NCI-H2107 (cell line): ENCODE measurements around the gene SAMD7.

Experiments
- DNase-seq: peaks from one replicate; lab custom pipeline; 2025; lab: John Stamatoyannopoulos, UW

Gene SAMD7, protein sequence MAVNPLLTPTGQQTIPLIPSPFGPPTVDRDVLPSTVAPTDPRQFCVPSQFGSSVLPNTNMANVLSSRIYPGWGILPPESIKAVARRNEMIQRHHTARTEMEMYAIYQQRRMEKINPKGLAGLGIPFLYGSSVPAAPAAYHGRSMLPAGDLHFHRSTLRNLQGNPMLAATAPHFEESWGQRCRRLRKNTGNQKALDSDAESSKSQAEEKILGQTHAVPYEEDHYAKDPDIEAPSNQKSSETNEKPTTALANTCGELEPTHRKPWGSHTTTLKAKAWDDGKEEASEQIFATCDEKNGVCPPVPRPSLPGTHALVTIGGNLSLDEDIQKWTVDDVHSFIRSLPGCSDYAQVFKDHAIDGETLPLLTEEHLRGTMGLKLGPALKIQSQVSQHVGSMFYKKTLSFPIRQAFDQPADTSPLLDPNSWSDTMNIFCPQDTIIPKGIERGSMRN

DNA sequence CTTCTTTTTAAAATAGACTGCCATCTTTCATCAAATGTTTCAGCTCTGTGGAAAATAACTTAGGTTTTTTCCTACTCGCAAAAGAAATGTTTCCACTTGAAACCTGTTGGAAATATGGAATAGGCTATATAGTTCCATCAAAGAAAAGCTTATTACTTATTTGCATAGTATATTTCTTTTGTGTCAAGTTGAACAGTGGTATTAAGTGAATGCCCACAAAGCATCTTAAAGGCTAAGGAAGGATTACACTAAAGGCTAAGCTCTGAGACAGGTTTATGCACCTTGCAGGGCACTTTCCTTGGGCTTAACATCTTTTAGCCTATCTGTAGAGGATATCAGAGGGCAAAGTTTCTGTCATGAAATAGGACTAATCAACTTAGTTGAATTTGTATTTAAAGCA lies at the start of gene SAMD7:
SAMD7 (plus strand) TSS at position 301 of the 400 bp plus-strand sequence. CDS start 7,927 bp downstream, outside the sequence.
- no peak for DNase-seq

DNA sequence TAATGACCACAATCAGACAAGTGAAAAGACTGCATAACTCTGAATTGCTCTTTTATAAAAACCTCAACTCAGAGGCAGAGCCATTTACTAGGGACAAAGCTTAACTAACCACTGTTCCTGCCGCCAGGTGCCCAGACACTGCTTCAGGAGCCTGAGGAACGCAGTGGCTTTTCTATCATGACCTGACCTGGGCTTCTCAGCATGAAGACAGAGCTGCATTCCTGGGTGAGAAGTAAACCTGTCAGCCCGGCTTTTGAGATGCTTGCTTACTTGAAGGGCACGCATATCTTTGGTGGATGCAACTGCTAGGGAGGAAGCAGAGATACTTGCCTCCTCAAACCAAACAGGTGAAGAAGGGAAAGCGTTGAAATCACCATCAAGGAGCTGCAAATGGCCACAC lies 49.5 kb upstream of the SAMD7 start:
- DNase-seq: no peak

DNA sequence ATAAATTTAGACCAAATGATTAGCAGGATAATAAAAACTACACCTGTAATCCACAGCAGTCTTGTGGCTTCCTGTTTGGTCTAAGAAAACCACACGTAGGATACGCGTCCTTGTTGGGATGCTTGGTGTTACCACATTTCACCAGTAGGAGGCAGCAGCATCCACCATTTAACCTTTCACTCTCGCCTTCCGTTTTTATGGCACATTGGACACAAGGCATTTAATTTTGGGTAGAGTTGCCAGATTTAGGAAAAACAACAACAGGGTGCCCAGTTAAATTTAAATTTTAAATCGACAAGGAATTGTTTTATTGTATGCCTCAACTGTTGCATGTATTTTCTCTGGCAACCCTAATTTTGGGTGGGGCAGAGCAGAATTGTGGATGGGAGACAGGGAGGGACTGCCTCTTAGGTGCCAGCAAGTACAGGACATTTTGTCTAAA lies 47.9 kb upstream of the SAMD7 start:
- DNase-seq: peak; percentile 84

DNA sequence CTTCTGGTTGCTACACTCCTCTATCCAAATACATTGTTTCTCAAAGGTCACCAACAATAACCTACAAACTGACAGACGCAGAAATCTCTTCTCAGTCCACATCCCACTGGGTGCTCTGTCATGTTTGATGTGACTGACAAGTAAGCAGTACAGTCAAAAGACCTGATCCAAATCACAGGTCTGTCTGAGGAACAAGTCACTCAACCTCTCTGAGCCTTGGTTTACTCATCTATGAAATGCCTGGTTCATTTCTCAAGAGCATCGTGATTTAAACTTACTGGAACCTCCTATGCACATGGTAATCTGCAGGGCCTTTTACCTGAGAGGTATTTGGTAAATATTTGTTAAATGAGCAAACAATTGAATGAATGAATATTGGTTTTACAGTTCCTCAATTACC lies 47.1 kb upstream of the SAMD7 start:
- DNase-seq: no peak

DNA sequence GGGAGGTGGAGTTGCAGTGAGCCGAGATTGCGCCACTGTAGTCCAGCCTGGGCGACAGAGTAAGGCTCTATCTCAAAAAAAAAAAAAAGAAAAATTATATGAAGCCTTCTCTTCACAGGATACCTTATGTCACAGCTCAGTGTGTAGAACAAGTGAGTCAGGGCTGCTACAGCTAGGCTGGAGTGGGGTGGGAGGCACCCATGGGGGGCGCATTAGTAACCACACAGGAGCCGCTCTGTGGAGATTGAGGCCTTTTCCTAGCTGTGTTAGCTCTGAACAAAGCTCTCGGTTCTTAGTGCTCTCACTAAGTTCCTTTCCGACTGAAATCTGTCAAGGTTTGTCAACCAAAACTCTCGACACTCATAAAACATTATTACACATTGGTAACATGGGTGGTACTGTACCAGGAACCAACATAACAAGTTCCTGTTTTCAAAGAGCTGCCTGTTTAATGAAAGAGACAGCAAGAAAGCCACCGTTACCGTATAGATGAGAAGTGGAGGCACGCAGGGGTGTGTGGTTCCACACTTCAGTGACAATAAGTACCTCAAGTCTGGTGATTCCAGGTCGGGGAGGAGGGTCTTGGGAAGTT lies 46.1 kb upstream of the SAMD7 start:
- no peak for DNase-seq

DNA sequence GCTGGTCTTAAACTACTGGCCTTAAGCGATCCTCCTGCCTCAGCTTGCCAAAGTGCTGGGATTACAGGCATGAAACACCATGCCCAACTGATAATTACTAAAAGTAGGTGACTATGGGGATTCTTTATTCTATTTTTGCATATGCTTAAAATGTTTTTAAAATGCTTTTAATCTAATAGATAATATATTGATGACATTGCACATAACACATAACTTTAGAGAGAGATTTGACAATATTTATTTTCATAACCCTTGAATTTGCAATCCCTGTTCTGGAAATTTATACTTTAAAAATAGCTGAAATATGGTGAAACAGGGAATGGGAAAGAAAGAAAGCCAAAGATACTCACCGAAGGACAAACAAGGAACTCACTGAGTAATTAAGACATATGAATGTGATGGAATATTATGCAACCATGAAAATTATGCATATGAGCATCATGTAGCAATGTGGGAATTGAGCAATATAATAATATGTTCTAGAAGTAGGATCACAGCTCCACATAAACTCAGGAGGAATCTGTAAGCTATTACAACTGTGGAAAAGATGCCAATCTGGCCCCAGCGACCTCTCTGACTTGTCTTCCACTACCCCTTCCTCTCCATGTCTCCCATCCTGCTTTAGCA lies 43.7 kb upstream of the SAMD7 start:
- no peak for DNase-seq

DNA sequence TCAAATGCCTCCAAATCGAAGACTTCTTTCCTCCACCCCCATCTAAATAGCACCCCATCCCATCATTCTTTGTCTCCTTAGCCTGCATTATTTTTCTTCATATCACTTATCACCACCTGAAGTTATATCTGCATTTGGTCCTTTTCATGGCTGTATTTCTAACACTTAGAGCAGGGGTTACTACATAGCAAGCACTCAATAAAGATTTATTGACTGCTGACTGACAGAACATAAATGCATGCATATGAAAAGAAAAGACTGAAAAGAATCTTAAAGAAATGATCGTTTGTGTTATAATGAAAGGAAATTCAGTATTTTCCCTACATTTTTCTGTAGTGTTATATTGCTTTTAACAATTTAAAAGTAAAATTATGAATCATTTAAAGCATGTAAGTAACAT lies 43.0 kb upstream of the SAMD7 start:
- no peak for DNase-seq

DNA sequence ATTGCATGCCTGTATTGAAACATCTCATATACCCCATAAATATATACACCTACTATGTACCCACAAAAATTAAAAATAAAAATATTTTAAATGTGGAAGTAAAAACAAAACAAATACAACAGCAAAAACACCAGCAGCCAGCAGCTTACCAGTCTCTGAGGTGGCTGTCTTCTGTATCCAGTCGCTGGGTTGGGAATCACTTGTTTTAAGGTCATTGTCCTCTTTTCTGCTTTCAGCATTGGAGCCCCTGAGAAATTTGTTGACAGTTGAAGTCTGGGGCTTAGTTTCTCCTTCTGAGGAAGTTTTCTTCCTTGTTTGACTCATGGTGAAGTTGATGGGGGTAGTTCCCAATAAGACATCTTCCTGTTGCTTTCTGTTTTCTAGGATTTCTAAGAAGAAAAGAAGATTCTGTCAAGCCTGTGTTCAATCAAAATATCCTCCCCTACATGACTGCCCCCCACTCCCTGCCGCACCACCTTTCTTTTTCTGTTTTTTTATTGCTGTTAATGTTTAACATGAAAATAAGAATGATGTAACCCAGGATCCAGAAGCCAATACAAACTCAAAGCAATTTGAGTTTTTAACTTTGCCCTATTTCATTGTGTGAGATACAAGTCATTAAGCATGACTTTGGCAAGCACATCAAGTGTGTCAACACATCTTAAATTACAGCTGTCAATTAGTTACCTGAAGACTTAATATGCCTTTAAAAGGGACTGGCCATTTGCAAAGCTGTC lies 41.7 kb upstream of the SAMD7 start, which contains the start of gene LRRC31:
LRRC31 (minus strand) TSS at position 452 of the 737 bp plus-strand sequence; CDS start at position 324, 128 bp downstream.
- no peak for DNase-seq

DNA sequence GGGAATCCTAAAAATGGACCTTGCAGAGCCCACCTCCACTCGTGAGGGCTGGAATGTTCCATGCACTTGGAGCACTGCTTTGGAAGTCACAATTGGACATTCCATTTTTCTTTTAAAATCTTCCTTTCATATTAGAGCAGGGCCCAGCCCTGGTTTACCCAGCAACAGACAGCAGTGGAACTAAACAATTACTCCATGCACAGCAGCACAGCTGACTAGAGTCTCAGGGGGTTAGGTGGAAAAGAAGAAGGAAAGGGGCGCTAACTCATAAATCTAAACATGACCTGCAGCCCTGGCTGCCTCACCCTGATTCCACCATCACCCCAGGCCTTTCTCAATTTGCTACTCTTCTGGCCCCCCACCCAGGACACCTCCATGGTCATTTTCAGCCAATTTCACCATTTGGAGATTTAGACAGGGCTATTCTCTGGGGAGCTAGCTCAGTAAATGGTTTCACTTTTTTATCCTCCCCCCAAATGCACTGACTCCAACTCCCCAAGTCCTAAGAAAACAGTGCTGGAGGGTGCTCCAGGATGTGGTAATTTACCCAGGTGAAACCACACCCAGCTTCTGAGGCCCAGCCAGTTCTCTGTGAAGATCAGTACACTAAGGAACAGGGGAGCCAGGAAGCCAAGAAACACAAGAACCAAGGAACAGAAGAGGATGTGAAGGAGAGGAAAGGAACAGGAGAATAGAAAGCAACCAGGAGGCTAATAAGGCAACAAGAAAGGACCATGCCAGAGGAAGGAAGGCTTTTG lies 40.1 kb upstream of the SAMD7 start:
- no peak for DNase-seq

DNA sequence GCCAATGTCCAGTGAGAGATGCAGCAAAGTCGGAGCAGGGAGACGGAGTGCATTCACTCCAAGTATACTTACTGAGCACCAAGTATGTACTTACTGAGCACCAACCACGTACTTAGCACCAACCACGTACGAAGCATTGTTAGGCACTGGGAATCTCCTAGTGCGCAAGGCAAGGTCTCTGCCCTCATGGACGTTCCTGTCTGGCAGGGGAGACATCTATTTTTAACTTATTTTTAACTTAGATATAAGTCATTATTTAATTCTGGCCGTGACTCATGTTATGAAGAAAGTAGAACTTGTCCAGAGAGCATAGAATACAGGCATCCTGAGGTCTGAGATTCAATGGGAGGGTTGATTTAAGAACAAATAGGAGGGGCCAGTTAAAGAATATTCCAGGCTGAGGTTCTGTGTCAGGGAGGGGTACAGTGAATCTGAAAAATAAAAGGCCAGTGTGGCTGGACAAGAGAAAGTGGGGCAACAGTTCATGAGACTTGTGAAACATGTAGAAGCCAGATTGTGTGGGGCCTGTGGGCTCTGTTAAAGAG lies 32.3 kb upstream of the SAMD7 start:
- DNase-seq: no peak

DNA sequence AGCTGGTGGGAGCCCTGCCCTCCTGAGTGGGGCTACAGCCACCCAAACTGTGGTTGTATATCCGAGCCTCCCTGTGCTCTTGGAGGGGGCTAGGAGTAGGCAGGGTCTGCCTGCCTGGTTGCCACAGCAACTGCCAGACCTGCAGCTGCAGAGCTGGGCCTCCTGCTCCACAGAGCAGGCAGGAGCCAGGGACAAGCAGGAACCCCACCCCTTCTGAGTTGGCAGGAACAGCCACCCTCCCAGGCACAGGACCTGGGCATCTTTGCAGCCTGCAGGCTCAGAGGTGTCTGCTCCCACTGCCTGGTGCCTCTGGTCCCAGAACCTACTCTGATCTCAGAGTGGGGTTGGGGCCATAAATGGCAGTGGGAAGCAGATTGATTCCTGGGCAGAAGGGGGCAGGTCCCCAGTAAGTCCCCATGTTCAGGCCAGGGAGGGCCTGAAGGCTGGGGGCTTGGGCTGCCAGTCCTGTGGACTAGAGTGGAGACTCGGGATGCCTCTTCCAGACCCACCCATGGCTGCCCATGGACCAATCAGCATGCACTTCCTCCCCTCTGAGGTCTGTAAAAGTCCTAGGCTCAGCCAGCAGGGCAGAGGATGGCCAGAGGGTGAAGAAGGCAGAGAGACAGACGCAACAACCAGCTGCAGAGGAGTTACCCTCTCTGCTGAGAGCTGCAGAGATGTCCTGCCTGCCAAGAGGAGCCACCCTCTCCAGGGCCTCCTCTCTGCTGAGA lies 31.4 kb upstream of the SAMD7 start:
- DNase-seq: no peak

DNA sequence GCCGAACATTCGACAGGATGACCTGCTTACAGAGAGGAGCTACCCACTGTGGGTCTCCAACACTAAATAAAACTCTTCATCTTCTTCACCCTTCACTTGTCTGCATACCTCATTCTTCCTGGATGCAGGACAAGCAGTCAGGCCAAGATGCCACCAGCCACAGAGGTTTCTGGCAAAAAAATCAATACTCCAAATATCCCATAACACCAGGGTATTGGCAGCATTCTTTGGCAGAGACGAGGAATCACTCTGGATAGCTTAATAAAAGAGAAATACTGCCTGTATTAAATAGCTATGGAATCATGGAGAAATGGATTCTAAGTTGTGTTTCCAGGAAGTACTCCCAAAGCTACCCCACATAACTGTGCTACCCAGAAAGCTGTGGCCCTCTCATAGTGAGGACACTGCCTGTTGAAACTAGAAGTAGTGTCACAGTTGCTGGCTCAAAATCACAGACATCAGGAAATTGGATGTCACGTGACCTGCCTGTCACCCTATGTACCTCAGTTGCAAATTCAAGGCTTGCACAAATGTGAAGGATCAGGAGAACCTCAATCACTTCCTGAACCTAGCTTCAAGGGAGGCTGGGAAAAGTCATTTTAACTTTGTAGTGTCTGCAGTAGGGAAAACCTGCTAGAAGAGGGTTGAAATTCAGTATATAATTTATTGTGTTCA lies 30.7 kb upstream of the SAMD7 start:
- no peak for DNase-seq

DNA sequence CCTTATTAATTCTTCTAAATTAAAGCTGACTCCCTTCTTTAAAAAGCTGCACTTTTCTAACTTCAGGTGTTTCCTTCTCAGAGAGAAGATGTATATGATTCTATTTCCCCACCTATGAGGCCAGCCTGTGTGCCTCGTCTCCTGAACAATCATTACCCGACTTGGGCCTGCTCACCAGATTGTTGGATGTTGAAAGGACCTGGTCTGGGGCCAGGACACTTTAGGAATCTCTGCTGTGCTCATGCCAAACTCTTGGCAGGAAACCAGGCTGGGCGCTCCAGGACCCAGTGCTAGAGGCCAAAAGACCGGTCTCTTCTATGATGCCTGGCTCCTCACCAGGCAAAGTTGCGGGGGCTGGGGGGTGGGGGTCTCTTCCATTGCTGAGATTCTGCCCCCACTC lies 24.7 kb upstream of the SAMD7 start:
- DNase-seq: no peak

DNA sequence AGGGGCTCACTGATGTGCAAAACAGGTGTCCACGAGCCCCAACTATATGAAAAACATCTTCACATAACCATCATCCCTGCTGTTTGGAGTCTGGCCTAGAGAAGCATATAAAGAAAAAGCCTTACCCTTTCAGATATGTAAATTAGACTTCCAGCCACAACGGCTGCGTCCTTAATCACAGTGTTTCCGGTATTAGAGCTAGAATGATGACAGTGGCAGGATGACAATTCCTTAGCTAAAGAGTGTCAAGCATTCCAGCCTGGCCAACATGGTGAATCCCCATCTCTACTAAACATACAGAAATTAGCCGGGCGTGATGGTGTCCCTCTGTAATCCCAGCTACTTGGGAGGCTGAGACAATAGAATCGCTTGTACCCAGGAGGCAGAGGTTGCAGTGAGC lies 19.5 kb upstream of the SAMD7 start:
- DNase-seq: no peak

DNA sequence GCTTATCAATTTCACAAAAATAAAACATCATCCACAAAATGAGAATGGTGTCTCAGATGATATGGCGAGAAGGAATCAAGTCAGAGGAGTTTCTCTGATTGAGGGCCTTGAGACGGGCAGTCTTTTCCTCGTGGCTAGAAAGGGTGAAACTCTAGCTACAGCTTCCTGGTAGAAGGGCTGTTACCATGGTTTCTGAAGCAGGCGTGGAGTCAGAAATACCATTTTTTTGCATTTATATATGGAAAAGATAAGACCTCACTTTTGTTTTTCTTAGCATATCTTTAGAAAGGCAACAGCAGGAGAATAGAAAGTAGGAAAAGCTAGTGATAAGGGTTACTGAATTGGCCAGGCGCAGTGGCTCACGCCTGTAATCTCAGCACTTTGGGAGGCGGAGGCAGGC lies 17.3 kb upstream of the SAMD7 start:
- DNase-seq: no peak

DNA sequence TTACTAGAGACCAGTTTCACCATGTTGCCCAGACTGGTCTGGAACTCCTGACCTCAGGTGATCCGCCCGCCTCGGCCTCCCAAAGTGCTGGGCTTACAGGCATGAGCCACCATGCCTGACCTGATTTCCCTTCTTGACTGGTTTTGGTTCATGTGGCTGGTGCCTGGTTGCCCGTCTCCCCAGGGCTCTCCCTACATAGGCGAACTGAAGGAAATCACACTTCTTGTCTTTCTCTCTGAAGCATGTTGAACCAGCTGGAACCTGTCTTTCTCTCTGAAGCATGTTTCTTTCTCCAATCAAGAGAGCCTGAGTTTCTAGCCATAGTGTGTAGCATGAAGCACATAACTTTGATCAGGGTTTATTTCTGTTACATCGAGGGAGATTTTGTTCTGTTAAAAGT lies 16.3 kb upstream of the SAMD7 start:
- DNase-seq: no peak

DNA sequence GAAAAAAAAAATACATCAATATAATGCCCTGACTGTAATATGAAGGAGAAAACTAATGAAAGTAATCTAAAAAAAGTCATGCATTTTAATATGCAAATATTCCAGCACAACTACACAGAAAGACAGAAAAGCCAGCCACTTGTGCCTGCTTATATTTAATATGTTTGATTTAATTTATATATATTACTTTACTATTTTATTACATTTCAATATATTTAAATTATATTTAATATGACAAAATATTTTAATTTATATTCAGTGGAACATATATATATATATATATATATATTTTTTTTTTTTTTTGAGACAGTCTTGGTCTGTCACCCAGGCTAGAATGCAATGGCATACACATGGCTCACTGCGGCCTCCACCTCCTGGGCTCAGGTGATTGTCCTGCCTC lies 14.1 kb upstream of the SAMD7 start:
- no peak for DNase-seq

DNA sequence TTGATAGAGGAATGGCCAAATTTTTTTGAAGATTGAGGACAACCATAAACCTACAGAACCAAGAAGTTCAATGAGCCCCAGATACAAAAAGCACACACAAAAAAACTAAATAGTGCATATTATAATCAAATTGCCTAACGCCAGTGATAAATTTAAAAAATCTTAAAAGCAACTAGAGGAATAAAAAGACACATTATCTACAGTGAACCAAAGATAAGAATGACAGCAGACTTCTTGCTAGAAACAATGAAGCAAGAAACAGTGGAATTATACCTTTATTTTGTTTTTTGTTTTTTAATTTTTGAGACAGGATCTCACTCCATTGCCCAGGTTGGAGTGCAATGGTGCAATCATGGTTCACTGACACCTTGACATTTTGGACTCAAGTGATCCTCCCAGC lies 9.9 kb upstream of the SAMD7 start:
- DNase-seq: no peak

DNA sequence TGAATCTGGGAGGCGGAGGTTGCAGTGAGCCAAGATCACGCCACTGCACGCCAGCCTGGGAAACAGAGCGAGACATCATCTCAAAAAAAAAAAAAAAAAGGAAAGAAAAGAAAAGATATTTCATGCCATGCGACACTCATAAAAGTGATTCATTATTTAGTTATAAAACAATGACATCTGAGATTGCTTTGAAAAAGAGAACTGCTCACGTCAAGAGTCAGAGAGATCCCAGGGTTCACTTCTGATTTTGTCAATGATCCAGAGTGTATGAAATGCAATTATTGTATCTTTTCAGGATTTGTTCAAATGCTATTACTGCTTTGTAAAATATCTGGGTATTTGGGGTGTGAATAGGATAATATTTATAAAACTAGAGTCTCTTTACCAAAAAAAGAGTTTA lies 6.0 kb upstream of the SAMD7 start:
- no peak for DNase-seq

DNA sequence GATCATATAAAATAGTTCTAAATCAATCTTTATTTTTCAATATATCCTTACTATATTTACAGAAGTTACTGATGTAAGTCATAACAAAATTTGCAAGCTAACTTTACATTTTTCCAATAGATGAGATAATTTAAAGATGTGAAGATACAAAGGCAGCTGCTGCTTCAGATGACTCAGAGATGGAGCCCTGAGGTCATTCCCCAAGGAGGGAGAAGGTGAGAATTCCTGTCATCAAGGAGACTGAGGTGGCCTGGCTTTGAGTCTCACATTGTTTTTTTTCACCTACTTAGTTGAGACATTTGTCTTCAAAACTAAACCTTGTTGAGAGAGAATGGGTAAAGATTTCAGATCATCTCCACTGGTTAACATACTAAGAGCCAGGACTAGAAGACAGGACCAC lies 3.9 kb upstream of the SAMD7 start:
- no peak for DNase-seq
